ENCODE data around the gene TMEM39A.

Gene TMEM39A

DNA sequence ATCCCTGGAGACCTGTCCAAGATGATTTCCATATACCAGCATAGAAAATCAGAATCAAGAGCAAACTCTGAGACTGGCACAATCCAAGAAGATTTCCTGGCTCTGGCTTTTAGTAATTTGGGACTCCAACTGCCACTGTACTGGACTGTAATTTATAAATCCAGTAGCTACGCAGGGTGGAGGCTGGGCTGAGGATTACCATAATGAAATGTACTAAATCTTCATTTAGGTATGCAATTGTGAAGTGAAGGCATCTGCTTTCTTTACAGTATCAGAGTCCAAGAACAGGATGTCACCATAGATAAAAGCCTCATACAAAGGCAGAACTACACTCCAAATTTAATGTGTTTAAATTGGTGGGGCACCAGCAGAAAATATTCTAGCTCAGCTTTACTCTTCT is 46.5 kb downstream of the TMEM39A start:
- Histone ChIP-seq H3K9me3 (replicated peaks in 1 of 11) (no peaks in the 10 kb centered on the region), H3K9ac (no peak overlapping the region), H3K27me3 (no peaks in the 10 kb centered on the region), H4K20me1 (peaks cover 0 to 11% (median 0%) of the 10 kb centered on the region in 11 experiments; a peak in 2 of 22 replicates), H3K4me2 (no peak overlapping the region), H3K4me1 (0 out of 20 replicates have a peak, but pooled peaks cover 0 to 4% (median 0%) of the 10 kb centered on the region in 10 experiments), H3K36me3 (peaks cover 0 to 69% (median 0%) of the 10 kb centered on the region in 11 experiments; a peak in 7 of 22 replicates), H3K4me3 (no peak overlapping the region), H3K27ac (no peak overlapping the region)
- no peak for TF ChIP-seq Cebpa-rat (IDR thresholded peaks at IDR 0.05)

DNA sequence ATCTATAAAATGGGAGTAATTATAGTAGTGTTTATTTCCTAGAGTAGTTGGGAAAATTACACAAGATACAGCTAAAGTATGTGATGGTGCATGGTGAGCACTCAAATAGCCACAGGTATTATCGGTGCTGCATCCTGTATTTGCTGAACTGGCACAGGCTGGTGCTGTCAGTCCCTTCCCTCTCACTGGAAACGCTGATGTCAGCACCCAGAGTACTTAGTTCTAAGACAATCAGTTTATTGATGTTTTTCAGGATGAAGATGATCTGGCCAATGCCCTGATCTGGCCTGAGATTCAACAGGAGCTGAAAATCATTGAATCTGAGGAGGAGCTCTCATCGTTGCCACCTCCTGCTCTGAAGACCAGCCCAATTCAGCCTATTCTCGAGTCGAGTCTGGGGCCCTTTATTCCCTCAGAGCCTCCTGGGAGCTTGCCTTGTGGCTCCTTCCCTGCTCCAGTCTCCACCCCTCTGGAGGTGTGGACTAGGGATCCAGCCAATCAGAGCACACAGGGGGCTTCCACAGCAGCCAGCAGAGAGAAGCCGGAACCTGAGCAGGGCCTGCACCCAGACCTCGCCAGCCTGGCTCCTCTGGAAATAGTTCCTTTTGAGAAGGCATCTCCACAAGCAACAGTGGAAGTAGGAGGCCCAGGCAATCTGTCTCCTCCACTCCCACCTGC is 49.7 kb downstream of the TMEM39A start:
- TF ChIP-seq Cebpa-rat (IDR thresholded peaks at IDR 0.05), result no peak
- Histone ChIP-seq H3K9me3 (replicated peaks in 1 of 11) (no peaks in the 10 kb centered on the region), H3K27me3 (no peaks in the 10 kb centered on the region), H3K27ac (no peak overlapping the region), H3K9ac (no peak overlapping the region), H4K20me1 (peaks cover 0 to 11% (median 0%) of the 10 kb centered on the region in 11 experiments; a peak in 2 of 22 replicates), H3K4me2 (no peak overlapping the region), H3K4me1 (no peaks in the 10 kb centered on the region), H3K36me3 (peaks cover 0 to 98% (median 0%) of the 10 kb centered on the region in 11 experiments; a peak in 7 of 22 replicates), H3K4me3 (no peak overlapping the region)

DNA sequence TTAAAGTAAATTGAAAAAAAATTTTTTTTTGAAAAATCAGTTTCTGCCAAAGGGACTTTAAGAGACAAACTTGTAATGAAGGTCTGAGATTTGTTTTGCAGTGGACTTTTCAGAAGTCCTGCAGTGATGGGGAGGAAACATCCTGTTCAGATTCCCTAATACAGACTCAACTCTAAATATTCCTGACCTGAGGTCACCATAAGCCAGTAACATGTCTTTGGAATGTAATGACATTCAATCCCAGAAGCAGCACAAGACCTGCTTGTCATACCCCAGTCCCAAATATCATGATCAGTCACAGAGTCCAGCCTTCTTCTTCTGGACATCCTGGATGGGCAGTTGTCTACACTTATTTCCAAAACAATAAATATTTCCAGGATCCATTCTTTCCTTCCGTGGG is 53.6 kb downstream of the TMEM39A start:
- no peak overlapping the region for H3K4me2 ChIP-seq
- no peak overlapping the region for H3K9ac ChIP-seq
- H3K4me3 ChIP-seq, result no peak overlapping the region
- H3K27me3 ChIP-seq, result no peaks in the 10 kb centered on the region
- no peaks in the 10 kb centered on the region for H3K9me3 ChIP-seq (replicated peaks in 1 of 11)
- no peaks in the 10 kb centered on the region for H3K4me1 ChIP-seq
- peaks cover 0 to 100% (median 0%) of the 10 kb centered on the region in 11 experiments; a peak in 7 of 22 replicates for H3K36me3 ChIP-seq
- no peak for TF ChIP-seq Cebpa-rat (IDR thresholded peaks at IDR 0.05)
- no peak overlapping the region for H3K27ac ChIP-seq
- no peaks in the 10 kb centered on the region; a peak in 1 of 22 replicates for H4K20me1 ChIP-seq

DNA sequence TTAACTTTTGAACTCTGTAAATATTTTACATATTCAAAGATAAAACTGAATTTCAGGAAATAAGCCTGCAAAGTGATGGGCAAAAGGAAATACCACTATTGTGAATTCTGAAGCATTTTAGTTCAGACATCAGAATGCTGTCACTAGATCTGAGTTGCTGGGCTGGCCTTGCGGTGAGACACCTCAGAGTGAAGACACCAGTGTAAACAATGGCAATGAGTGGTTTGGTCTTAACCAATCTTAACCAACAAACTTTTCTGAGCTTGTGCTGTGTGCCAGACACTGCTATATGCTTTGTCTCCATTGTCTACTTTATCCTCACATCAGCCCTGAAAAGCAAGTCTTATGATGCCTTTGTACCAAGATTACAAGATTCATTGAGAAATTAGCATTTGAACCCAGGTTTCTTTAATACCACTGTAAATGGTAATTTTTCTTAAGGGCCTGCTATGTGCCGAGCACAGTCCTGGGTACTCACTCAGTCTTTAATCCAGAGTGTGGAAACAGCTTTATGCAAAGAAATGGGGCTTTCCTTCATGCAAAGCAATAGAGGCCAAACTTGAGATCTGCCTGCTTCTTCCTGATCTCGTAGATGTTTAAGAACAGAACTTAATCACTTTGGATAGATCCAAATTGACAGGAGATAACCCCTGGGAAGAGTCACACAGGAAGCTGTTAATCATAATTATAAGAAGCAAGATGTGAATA is 55.0 kb downstream of the TMEM39A start:
- H3K36me3 ChIP-seq, result peaks cover 0 to 100% (median 0%) of the 10 kb centered on the region in 11 experiments; a peak in 6 of 22 replicates
- H3K27me3 ChIP-seq, result no peaks in the 10 kb centered on the region
- no peak overlapping the region for H3K27ac ChIP-seq
- H3K4me1 ChIP-seq, result no peaks in the 10 kb centered on the region
- H3K4me2 ChIP-seq, result no peak overlapping the region
- no peaks in the 10 kb centered on the region for H4K20me1 ChIP-seq
- no peaks in the 10 kb centered on the region for H3K9me3 ChIP-seq (replicated peaks in 1 of 11)
- no peak overlapping the region for H3K4me3 ChIP-seq
- no peak overlapping the region for H3K9ac ChIP-seq
- no peak for TF ChIP-seq Cebpa-rat (IDR thresholded peaks at IDR 0.05)

DNA sequence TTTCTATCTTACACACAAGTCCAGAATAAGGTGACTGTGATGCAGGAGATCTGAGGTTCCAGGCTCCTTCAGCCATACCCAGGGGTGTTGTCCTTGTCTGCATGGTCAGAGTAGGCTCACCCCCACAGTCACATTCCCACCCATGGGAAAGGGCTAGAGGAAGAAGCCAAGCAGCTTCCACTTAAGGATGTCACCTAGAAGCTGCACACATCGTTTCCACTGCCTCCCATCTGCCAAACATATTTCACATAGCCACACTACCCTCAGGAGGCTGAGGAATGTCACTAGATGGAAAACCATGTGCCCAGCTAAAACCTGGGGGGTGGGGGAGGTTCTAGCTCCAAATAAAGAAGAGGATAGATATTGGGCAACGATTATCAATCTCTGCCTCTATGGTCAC is 58.1 kb downstream of the TMEM39A start:
- Histone ChIP-seq H3K4me1 (no peaks in the 10 kb centered on the region), H3K36me3 (peaks cover 0 to 100% (median 0%) of the 10 kb centered on the region in 11 experiments; a peak in 7 of 22 replicates), H4K20me1 (no peaks in the 10 kb centered on the region), H3K9me3 (replicated peaks in 1 of 11) (peaks cover 0 to 3% (median 0%) of the 10 kb centered on the region in 11 experiments; a peak in 1 of 22 replicates), H3K4me2 (no peak overlapping the region), H3K27ac (no peak overlapping the region), H3K9ac (no peak overlapping the region), H3K4me3 (no peak overlapping the region), H3K27me3 (no peaks in the 10 kb centered on the region)
- no peak for TF ChIP-seq Cebpa-rat (IDR thresholded peaks at IDR 0.05)

DNA sequence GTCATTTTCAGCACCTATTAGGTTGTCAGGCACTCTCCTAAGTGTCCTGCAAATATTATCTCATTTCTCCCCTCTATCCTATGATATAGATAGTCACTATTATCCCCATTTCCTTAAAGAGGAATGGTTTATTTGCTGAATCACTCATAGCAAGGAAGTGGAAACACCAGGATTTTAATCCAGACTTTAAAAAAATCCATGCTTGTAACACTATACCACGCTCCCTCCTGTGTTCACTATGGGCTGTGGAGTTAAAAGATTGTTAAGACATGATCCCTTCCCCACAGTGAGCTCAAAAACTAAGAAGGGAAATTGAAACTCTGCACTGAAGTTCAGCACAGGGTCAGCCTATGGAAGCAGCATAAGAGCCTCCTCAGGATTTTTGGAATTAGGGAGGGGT is 60.2 kb downstream of the TMEM39A start:
- Histone ChIP-seq H3K27me3 (no peaks in the 10 kb centered on the region), H3K4me3 (no peak overlapping the region), H3K4me1 (no peaks in the 10 kb centered on the region), H3K4me2 (no peak overlapping the region), H3K9me3 (replicated peaks in 1 of 11) (peaks cover 0 to 3% (median 0%) of the 10 kb centered on the region in 11 experiments; a peak in 1 of 22 replicates), H3K27ac (no peak overlapping the region), H3K9ac (no peak overlapping the region), H3K36me3 (peaks cover 0 to 100% (median 0%) of the 10 kb centered on the region in 11 experiments; a peak in 7 of 22 replicates), H4K20me1 (no peaks in the 10 kb centered on the region)
- TF ChIP-seq Cebpa-rat (IDR thresholded peaks at IDR 0.05), result no peak

DNA sequence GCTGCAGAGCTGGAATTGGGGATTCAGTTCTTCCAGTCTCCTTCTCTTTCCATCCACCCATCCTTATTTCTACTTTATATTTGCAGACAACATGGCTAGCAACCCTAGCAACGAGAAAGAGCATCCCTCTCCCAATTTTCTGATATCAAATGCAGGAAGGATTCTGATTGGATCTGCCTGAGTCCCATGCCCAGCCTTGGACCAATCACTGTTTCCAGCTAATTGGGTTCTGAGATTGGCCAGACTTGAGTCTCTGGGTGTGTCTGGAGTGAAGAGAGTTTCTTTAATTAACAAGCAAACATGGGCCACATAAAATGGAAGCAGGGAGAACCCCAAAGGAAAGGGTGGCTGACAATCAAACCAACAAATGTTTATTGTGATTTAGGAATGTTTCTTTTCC is 60.6 kb downstream of the TMEM39A start:
- H3K27ac ChIP-seq, result no peak overlapping the region
- H3K9ac ChIP-seq, result no peak overlapping the region
- no peaks in the 10 kb centered on the region for H3K4me1 ChIP-seq
- no peak overlapping the region for H3K4me2 ChIP-seq
- H3K9me3 ChIP-seq (replicated peaks in 1 of 11), result peaks cover 0 to 3% (median 0%) of the 10 kb centered on the region in 11 experiments; a peak in 1 of 22 replicates
- H3K4me3 ChIP-seq, result no peak overlapping the region
- H4K20me1 ChIP-seq, result no peaks in the 10 kb centered on the region
- peaks cover 0 to 100% (median 0%) of the 10 kb centered on the region in 11 experiments; a peak in 7 of 22 replicates for H3K36me3 ChIP-seq
- no peaks in the 10 kb centered on the region for H3K27me3 ChIP-seq
- no peak for TF ChIP-seq Cebpa-rat (IDR thresholded peaks at IDR 0.05)

DNA sequence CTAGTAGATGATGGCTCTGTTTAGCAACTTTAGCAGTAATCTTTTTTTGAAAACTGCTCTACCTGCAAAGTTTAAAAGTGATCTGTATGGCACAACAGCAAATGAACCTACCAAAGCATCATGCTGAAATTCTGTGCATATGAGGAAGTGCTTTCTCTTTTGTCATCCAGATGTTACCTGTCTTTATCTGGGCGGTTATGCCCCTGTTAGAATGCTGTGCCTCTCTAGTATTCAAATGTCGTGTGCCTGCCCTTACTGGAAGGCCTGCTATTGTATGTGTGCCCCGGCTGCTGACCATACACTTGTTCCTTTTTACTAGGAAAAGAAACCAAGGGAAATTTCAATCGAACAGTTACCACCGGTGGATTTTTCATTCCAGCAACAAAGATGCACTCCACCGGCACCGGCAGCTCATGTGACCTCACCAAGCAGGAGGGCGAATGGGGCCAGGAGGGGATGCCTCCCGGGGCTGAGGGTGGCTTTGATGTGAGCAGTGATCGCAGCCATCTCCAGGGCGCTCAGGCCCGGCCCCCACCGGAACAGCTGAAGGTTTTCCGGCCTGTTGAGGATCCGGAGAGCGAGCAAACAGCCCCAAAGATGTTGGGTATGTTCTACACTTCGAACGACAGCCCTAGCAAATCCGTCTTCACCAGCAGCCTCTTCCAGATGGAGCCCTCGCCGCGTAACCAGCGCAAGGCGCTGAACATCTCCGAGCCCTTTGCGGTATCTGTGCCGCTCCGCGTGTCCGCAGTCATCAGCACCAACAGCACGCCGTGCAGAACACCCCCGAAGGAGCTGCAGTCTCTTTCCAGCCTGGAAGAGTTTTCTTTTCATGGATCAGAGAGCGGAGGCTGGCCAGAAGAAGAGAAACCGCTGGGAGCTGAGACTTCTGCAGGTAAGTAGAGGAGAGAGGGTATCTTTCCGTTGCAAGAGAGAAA is 61.6 kb downstream of the TMEM39A start:
- no peak overlapping the region for H3K4me3 ChIP-seq
- H3K9ac ChIP-seq, result no peak overlapping the region
- no peak overlapping the region for H3K4me2 ChIP-seq
- H3K9me3 ChIP-seq (replicated peaks in 1 of 11), result peaks cover 0 to 3% (median 0%) of the 10 kb centered on the region in 11 experiments; a peak in 1 of 22 replicates
- H3K27me3 ChIP-seq, result no peaks in the 10 kb centered on the region
- no peak overlapping the region for H3K27ac ChIP-seq
- peaks cover 0 to 100% (median 0%) of the 10 kb centered on the region in 11 experiments; a peak in 7 of 22 replicates for H3K36me3 ChIP-seq
- TF ChIP-seq Cebpa-rat (IDR thresholded peaks at IDR 0.05), result no peak
- H4K20me1 ChIP-seq, result no peaks in the 10 kb centered on the region
- no peaks in the 10 kb centered on the region for H3K4me1 ChIP-seq
